ENCODE results near the gene NOTUM.

The NOTUM gene

GRCh38 chr17:81964081-81964849 is 3.3 kb upstream of the NOTUM start:
- H3K4me3 ChIP-seq (ENCODE audit: low read length in 2 of 2), result no peak overlapping the region
- peak overlapping the region; percentile 10 for H2BK15ac ChIP-seq (ENCODE audit: low read length)
- H2BK5ac ChIP-seq (ENCODE audit: low read length), result no peak overlapping the region
- peak overlapping the region; percentile 35 for H2AK5ac ChIP-seq (ENCODE audit: low read depth, low read length)
- H3K36me3 ChIP-seq (replicated peaks in 1 of 2; ENCODE audit: control insufficient read depth in 2 of 2, insufficient read depth in 2 of 2, low read length in 2 of 2), result no peaks in the 10 kb centered on the region
- DNase-seq (ENCODE audit: low spot score), result no peak
- H3K4me2 ChIP-seq (ENCODE audit: insufficient read depth, low read length, poor library complexity, severe bottlenecking), result no peak overlapping the region
- no peak overlapping the region for H4K8ac ChIP-seq (ENCODE audit: low read depth, low read length)
- H3K14ac ChIP-seq (ENCODE audit: low read length), result no peak overlapping the region
- no peak overlapping the region for H3K23ac ChIP-seq (ENCODE audit: low read depth, low read length, poor library complexity)
- no peak overlapping the region for H4K91ac ChIP-seq (ENCODE audit: low read depth, low read length, poor library complexity)
- H3K79me1 ChIP-seq (ENCODE audit: low read depth, low read length), result peaks cover 1% of the 10 kb centered on the region
- H2AFZ ChIP-seq (ENCODE audit: low read length), result no peak overlapping the region
- no peaks in the 10 kb centered on the region for H3K9me3 ChIP-seq (replicated peaks in 1 of 2; ENCODE audit: control insufficient read depth in 2 of 2, insufficient read depth in 1 of 2, low read depth in 1 of 2, low read length in 2 of 2)
- H3K27me3 ChIP-seq (ENCODE audit: control insufficient read depth in 3 of 3, insufficient read depth in 3 of 3, low read depth in 1 of 3, low read length in 3 of 3), result peaks cover 26 to 67% (median 53%) of the 10 kb centered on the region in 3 experiments
- H3K27ac ChIP-seq (replicated peaks; ENCODE audit: low read length), result no peak overlapping the region
- H3K9ac ChIP-seq (ENCODE audit: low read depth, low read length, poor library complexity), result no peak overlapping the region
- no peak overlapping the region for H2BK120ac ChIP-seq (ENCODE audit: low read depth, low read length)
- no peak overlapping the region for H3K4ac ChIP-seq (ENCODE audit: low read length)
- H2BK12ac ChIP-seq (ENCODE audit: low read length), result no peak overlapping the region
- H3K4me1 ChIP-seq (ENCODE audit: control insufficient read depth in 2 of 2, insufficient read depth in 1 of 2, low read depth in 1 of 2, low read length in 2 of 2), result peaks cover 18 to 36% of the 10 kb centered on the region in 2 donors
- WGBS, 2 donors (ENCODE audit: extremely low coverage in 2 of 2, insufficient read length in 2 of 2, insufficient replicate concordance in 1 of 2), result no CpG with 5 or more reads among the region's 22 CpGs
- H3K18ac ChIP-seq (ENCODE audit: low read length), result no peak overlapping the region

- Histone ChIP-seq H3K4me2 (ENCODE audit: insufficient read depth, low read length, poor library complexity, severe bottlenecking) (no peak overlapping the region), H3K4me1 (ENCODE audit: control insufficient read depth in 2 of 2, insufficient read depth in 1 of 2, low read depth in 1 of 2, low read length in 2 of 2) (peaks cover 15 to 31% of the 10 kb centered on the region in 2 donors), H3K79me1 (ENCODE audit: low read depth, low read length) (peaks cover 1% of the 10 kb centered on the region), H2BK12ac (ENCODE audit: low read length) (peak overlapping the region; percentile 90), H2BK5ac (ENCODE audit: low read length) (no peak overlapping the region), H2AFZ (ENCODE audit: low read length) (no peak overlapping the region), H2BK120ac (ENCODE audit: low read depth, low read length) (no peak overlapping the region), H3K23ac (ENCODE audit: low read depth, low read length, poor library complexity) (peak overlapping the region; percentile 55), H3K4ac (ENCODE audit: low read length) (no peak overlapping the region), H2AK5ac (ENCODE audit: low read depth, low read length) (peak overlapping the region; percentile 30), H3K9ac (ENCODE audit: low read depth, low read length, poor library complexity) (no peak overlapping the region), H2BK15ac (ENCODE audit: low read length) (peak overlapping the region; percentile 58), H3K27ac (replicated peaks; ENCODE audit: low read length) (no peak overlapping the region), H4K91ac (ENCODE audit: low read depth, low read length, poor library complexity) (no peak overlapping the region), H3K14ac (ENCODE audit: low read length) (peak overlapping the region; percentile 31), H4K8ac (ENCODE audit: low read depth, low read length) (no peak overlapping the region), H3K18ac (ENCODE audit: low read length) (no peak overlapping the region), H3K36me3 (replicated peaks in 1 of 2; ENCODE audit: control insufficient read depth in 2 of 2, insufficient read depth in 2 of 2, low read length in 2 of 2) (no peaks in the 10 kb centered on the region), H3K27me3 (ENCODE audit: control insufficient read depth in 3 of 3, insufficient read depth in 3 of 3, low read depth in 1 of 3, low read length in 3 of 3) (peaks cover 31 to 82% (median 68%) of the 10 kb centered on the region in 3 experiments), H3K9me3 (replicated peaks in 1 of 2; ENCODE audit: control insufficient read depth in 2 of 2, insufficient read depth in 1 of 2, low read depth in 1 of 2, low read length in 2 of 2) (no peaks in the 10 kb centered on the region), H3K4me3 (ENCODE audit: low read length in 2 of 2) (no peak overlapping the region)
- no CpG with 5 or more reads among the region's 37 CpGs for WGBS, 2 donors (ENCODE audit: extremely low coverage in 2 of 2, insufficient read length in 2 of 2, insufficient replicate concordance in 1 of 2)
- no peak for DNase-seq (ENCODE audit: low spot score)
These were observed 1.8 kb upstream of the NOTUM start for GRCh38 chr17:81962499-81963441.

GRCh38 chr17:81961521-81962498 is 823 bp upstream of the NOTUM start:
- no CpG with 5 or more reads among the region's 82 CpGs for WGBS, 2 donors (ENCODE audit: extremely low coverage in 2 of 2, insufficient read length in 2 of 2, insufficient replicate concordance in 1 of 2)
- Histone ChIP-seq H2AK5ac (ENCODE audit: low read depth, low read length) (peak overlapping the region; percentile 30), H4K91ac (ENCODE audit: low read depth, low read length, poor library complexity) (no peak overlapping the region), H3K23ac (ENCODE audit: low read depth, low read length, poor library complexity) (peak overlapping the region; percentile 43), H3K18ac (ENCODE audit: low read length) (peak overlapping the region; percentile 90), H3K27me3 (ENCODE audit: control insufficient read depth in 3 of 3, insufficient read depth in 3 of 3, low read depth in 1 of 3, low read length in 3 of 3) (peaks cover 31 to 84% (median 66%) of the 10 kb centered on the region in 3 experiments), H4K8ac (ENCODE audit: low read depth, low read length) (no peak overlapping the region), H3K4me1 (ENCODE audit: control insufficient read depth in 2 of 2, insufficient read depth in 1 of 2, low read depth in 1 of 2, low read length in 2 of 2) (peaks cover 7 to 21% of the 10 kb centered on the region in 2 donors), H3K9me3 (replicated peaks in 1 of 2; ENCODE audit: control insufficient read depth in 2 of 2, insufficient read depth in 1 of 2, low read depth in 1 of 2, low read length in 2 of 2) (no peaks in the 10 kb centered on the region), H3K79me1 (ENCODE audit: low read depth, low read length) (peaks cover 1% of the 10 kb centered on the region), H3K36me3 (replicated peaks in 1 of 2; ENCODE audit: control insufficient read depth in 2 of 2, insufficient read depth in 2 of 2, low read length in 2 of 2) (no peaks in the 10 kb centered on the region), H3K4me2 (ENCODE audit: insufficient read depth, low read length, poor library complexity, severe bottlenecking) (peak overlapping the region; percentile 80), H2BK15ac (ENCODE audit: low read length) (peak overlapping the region; percentile 81), H3K14ac (ENCODE audit: low read length) (no peak overlapping the region), H3K4me3 (ENCODE audit: low read length in 2 of 2) (peak overlapping the region in 1 of 2 donors; percentile 31), H3K4ac (ENCODE audit: low read length) (no peak overlapping the region), H2BK120ac (ENCODE audit: low read depth, low read length) (no peak overlapping the region), H3K27ac (replicated peaks; ENCODE audit: low read length) (no peak overlapping the region), H2BK5ac (ENCODE audit: low read length) (no peak overlapping the region), H3K9ac (ENCODE audit: low read depth, low read length, poor library complexity) (no peak overlapping the region), H2AFZ (ENCODE audit: low read length) (peak overlapping the region; percentile 45), H2BK12ac (ENCODE audit: low read length) (peak overlapping the region; percentile 94)
- no peak for DNase-seq (ENCODE audit: low spot score)
